Superior temporal gyrus (tissue), 1 donor: Measurements from ENCODE around the gene HIBADH.
"Not testable (repeated sequence)": the region's sequence is repeated elsewhere in the genome, so short reads cannot be mapped to it uniquely, and the experiment has no call there.

ENCODE experiments used
- DNase-seq: peaks from one replicate; pipeline ENCODE4 v3.0.0-alpha.2; 2016; ENCODE audit errors: extremely low spot score

HIBADH gene

DNA sequence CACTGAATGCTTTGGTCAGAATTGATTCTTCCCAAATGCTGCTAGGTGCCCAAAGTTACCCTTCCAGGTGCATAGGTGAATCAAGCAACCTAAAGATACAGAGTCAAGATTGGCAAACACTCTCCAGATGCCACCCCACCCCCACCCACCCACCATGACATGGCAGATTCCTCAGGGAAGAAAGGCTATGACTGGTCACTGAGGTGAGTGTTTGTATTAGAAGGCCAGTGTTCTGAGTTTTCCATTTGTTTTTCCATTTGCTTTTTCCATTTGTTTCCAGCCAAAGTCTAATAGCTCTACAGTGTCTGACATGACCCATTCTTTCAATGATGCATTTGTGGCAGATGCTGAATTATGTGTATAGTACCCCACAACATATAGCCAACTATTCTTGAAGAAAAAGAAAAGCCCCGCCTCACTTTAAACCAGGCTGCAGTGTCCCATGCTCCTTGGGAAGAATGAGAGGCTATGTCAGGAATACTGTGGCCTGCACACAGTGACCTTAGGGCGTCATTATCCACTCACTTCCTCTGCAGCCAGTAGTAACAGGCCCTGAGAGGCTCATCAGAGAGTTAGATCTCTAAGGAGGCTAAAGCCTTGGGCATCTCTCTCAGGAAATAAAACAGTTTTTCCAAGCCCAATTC, 16.1 kb upstream of the HIBADH start:
- no peak for DNase-seq

DNA sequence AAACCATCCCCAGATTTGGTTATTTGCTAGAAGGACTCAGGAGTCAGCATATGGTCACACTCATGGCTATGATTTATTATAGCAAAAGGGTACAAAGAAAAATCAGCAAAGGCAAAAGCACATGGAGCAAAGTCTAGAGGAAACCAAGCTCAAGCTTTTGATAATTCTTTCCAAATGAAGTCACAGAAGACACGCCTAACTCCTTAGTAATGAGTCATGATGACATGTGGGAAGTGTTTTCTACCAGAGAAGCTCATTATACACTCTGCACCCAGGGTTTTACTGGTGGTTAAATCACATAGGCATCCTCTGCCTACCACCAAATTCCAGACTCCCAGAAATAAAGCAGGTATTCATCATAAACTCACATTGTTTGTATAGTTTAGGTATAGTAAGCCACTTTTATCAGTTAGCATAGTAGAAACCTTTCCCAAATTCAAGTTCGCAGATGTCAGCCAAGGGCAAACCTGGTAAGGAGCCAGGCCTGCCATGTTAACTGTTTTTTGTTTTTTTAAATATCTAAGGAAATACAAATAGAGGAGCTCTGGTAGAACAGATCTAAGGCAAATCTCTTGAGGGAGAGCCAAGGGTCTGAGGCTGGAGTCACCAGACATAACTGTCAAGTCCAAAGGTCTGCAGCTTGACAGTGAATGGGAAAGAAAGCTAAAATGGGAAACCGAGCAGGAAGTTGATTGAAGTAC, 15.4 kb upstream of the HIBADH start:
- DNase-seq = no peak

DNA sequence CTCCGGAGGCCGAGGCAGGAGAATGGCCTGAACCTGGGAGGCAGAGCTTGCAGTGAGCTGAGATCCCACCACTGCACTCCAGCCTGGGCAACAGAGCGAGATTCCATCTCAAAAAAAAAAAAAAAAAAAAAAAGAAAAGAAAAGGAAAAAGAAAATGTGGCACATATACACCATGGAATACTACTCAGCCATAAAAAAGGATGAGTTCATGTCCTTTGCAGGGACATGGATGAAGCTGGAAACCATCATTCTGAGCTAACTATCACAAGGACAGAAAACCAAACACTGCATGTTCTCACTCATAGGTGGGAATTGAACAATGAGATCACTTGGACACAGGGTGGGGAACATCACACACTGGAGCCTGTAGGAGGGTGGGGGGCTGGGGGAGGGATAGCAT, 11.4 kb upstream of the HIBADH start:
- not testable (repeated sequence) for DNase-seq

DNA sequence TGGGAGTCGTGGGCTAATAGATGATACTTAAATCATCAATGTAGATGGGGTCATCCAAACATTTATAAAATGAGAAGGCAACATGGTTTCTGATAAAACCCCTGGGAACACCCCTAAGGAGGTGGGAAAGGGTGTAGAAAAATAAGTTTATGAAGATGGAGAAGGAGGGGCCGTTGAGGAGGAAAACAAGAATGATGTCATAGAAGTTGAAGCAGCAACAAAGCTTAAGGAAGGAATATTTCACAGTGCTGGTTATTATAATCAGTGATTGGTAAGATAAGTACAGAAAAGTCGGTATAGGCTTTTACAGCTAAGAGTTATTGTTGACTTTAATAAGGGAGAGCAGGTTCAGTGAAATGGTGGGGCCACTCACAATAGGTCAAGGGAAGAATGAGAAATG, 9.0 kb upstream of the HIBADH start:
- no peak for DNase-seq

DNA sequence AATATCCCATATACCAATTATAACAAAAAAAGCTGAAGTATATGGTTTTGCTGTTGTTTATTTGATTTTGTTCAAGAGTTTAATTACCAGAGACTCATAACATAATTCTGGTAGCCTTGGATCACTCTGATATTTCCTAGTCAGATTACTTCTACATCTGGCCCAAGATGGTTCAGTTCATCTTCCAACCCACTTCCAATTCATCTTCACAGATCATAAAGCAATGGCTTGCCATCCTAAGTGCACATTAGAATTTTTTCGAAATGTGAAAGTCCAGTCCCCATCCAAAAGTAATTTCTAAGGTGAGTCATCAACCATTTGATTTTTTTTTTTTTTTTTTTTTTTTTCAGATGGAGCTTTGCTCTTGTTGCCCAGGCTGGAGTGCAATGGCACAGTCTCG, 8.0 kb upstream of the HIBADH start:
- no peak for DNase-seq

DNA sequence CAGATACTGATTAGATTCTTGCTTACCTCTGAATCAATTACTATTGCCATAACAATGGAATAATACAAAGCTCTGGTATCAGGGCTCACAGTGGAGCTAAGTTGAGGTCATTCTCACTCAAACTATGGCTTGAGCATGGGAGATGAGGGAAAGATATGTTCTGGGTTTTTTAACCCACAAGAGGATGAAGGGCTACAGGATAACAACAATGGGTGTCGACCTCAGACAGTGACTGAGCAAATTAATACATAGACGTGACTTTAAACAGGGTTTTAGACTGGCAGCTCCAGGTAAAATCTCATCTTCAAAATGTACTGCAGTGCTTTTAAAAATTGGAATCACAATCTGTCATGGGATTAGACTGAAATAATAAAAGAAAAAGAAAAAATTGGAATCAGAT, 7.5 kb upstream of the HIBADH start:
- DNase-seq = no peak

DNA sequence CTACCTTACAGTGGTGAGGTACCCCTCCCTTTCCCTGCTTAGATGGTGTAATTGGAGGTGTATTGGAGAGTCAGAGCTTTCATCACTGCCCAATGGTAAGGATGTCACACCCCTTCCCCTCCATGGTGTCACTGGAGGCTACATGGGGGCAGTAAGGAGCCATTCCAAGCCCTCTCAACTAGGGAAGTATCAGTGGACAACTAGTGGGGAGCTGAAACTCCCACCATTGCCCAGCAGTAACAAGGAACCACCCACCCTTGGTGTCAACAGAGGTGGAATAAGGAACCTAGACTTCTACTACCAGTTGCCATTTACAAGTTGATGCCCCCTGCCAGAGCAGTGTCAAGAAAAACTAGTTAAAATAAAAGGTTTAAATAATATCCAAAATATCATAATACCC, 2.8 kb upstream of the HIBADH start:
- DNase-seq = no peak

DNA sequence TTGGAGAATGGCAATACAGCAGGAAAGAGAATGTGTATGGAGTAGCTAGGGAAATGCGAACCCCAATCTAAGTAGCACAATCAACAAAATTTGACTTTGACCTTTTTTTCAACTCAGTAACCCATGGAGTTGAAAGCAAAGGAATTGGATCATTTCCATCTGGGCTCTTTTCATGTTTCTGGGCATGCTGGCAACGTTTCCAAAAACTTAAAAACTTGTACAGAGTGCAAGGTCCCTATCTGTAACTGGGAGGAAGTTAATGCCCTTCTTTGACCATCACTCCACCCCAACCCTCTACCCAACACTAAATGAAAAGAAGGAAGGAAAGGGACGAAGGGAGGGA, 1.3 kb upstream of the HIBADH start:
- DNase-seq = no peak

DNA sequence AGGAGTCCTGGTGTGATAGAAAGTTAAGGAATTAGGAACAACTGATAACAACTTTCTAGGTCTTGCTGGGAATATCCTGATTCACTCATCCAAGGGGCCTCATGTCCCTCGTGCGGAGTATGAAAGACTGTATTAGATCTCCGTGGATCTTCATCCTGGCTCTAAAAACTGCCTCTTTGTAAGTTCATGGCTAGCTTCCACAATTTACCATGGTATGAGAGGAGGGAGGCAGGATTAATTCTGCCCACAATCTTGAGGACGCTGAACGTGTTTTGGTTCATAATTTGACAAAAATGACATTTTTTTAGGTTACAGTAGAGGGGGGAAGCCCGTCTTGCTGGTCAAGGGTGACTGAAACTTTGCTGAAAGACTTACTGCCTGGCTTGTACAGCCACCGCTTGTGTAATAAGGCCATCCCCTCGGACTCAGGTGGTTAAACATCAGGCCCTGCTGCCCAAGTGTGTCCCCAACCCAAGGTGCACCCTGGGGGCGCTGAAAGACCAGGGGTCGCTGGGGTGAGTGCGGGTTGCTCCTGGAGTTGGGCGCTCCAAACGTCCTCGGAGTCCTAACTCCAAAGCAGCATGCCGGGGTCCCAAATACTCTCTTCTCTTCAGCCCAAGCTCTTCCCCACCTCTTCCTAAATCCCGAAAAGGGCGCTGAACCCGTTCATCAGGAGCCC, 733 bp downstream of the HIBADH start:
- peak; percentile 50 for DNase-seq

DNA sequence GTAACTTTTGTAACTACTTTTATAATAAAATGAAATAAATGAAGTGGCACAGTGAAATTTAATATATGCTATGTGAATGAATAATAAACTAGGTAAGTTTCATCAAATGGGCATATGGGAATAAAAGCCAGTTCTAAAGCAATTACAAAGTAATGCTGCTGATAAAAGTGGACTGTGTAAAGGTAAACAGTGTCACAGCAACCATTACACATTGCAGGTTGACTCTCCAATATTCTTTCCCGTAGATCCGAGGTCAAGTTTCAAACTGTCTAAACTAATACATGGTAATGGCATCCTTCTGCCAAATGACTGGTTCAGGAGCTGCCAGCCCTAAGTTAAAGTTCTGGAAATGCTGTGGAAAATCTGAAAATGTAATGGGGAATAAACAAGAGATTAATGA, 6.0 kb downstream of the HIBADH start:
- no peak for DNase-seq

DNA sequence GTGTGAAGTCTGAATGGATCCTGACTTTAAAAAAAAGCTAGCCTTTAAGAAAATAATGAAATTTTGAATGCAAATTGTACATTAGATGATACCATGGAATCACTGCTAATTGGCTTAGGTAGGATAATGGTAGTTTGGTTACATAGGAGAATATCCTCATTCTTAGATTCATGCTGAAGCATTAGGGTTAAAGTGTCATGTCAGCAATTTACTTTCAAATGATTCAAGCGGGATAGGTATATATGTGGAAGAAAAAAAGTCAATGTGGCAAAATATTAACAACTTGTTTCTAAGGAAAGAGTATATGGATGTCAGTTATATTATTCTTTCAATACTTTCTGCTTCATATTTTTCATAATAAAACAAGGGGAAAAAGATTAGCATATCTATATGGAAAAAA, 7.5 kb downstream of the HIBADH start:
- DNase-seq = no peak

DNA sequence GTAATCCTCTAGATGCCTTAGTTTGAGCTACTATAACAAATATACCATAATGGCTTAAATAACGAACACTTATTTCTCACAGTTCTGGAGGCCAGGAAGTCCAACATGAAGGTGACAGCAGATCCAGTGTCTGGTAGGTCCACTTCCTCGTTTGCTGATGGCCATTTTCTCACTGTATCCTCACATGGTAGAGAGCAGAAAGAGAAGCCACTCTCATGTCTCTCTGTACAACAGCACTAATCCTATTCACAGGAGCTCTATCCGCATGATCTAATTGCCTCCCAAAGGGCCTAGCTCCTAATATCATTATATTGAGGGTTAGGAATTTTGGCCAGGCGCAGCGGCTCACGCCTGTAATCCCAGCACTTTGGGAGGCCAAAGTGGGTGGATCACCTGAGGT, 10.2 kb downstream of the HIBADH start:
- no peak for DNase-seq

DNA sequence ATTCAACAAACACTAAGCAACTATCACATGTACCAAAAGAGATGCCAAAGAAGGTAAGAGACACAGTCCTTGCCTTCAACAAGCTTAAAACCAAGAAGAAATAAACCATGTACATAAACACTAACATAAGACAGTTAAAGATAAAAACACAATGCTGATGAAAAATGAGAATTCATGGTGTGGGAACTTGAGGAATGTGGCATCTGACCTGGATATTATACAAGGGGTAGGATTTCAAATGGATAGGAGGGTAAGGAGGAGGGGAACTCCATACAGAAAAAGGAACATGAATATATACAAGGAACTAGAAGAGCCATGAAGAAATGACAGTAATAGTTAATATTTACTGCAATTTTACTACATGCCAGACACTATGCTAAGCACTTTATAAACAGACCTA, 11.0 kb downstream of the HIBADH start:
- no peak for DNase-seq

DNA sequence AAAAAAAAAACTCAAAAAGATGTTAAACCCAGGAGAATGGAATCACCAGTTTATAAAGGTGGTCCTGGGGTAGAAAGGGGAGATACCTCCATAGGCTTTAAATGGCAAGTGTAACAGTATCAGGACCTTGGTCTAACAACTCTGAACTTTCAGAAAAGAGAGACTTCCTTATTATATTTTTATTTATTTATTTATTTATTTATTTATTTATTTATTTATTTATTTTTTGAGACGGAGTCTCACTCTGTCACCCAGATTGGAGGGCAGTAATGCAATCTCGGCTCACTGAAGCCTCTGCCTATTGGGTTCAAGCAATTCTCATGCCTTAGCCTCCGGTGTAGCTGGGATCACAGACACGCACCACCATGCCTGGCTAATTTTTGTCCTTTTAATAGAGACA, 12.4 kb downstream of the HIBADH start:
- DNase-seq = no peak

DNA sequence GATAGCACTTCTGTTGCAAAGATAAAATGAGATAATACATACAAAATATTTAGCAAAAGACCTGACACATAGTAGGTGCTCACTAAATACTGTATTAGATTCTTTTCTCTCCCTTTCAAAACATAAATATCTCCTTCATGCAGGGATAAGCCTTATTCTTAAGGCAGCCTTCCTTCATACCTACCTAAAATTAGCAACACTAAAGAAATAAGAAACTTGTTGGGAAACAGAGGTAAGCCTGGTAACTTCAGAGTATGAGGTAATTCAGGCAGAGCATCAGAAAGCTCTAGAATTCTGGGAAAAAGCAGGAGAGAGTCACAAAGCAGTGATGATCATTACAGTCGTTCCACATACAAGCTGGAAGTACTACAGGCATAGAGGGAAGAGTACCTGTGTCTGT, 15.2 kb downstream of the HIBADH start:
- no peak for DNase-seq

DNA sequence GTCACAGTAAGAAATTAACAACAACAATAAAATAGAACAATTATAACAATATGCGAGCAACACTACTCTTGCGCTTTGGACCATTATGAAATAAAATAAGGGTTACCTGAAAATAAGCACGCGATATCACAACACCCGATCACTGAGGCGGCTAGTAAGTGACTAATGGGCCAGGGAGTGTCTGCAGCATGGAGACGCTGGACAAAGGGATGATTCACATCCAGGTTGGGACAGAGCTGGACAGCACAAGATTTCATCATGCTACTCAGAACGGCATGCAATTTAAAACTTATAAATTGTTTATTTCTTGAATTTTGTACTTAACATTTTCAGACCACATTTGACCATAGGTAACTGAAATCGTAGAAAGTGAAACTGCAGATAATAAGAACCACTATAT, 15.6 kb downstream of the HIBADH start:
- no peak for DNase-seq

DNA sequence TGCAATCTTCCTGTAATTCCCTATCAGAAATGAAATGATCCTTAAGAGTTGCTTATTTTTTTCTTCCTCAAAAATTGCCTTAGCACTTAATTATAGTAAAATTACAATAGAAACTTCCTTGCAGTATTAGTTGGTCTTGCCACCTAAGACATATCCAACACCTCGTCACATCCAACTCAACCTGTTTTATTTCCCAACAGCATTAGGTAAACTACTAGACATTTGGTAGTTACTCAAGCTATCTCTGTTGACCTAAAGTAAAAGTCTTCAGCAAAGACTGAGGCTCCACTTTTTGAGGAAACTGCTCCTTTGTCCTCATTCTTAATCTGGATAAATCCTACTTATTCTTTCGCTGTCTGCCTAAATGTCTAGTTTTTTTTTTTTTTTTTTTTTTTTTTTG, 20.4 kb downstream of the HIBADH start:
- DNase-seq = no peak

DNA sequence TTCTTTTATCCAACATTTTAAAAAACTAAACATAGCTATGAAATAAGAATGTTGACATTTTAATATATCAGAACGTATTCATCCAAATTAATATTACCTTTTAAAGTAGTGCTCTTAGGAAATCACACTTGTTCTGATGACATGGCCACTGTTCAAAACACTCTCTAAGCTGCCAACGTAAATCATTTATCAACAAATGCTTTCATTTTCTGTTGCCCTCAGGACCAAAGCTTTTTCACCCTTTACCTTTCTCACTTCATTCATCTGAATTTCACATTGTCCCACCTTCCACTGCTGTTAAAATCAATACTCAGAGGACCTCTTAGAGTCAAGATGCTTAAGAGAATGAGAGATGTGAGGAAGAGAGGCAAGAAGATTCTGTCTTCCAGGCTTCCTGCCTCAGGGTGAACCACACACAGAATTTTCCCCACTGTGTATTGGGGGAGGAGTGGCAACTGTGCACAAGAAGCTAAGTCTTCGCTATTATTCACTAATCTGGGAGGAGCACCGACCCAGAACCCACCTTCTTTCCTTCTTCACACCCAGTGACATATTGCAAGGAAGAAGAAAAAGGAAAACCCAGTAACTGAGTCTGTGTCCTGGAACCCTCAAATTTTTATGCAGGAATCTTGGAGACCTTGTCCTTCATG, 21.0 kb downstream of the HIBADH start:
- DNase-seq = no peak

DNA sequence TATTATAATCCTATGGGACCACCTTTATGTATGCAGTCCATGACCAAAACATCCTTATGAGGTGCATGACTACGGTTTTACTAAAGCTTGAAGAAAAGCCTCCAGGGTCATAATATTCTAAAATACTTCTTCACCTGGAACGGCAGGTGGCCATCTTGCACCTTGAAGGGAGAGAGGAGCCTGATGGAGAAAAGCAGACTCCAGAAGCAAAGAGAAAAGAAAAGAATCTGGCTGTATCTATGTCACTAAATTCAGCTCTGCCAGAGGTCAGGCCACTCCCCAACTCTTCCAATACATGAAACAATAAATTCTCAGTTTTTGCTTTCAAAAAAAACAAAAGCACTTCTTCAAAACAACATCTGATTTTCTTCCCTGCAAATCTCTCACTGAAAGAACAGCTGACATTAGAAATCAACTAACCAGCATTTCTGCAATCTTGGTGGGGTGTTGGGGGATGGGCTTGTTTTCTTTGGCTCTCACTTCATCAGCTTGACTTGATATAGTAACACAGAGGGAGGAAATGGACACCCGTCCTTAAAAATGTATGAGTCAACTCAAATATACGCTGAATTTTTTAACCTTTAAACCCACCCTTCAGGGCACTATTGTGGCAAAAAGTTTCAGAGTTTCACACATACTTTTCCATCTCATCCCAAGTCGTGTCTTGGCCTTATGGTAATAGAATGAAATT, 21.7 kb downstream of the HIBADH start:
- DNase-seq = no peak

DNA sequence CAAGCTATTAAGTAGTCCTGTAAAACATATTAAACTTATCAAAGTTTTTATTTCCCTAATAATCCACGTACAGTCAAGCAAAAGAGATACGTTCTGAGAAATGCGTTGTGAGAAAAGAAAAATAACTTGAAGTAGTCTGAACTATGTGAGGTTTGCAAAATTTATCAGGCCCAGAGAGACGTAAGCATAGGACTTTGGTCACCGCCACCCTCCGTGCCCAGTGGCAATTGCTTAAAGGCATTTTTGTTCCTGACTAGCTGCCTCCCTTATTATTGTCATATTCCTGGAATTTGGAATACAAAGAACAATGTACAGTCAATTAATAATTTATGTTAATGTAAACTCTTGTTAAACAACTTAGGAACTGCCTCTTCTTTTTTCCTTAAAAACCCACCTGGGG, 22.8 kb downstream of the HIBADH start:
- DNase-seq = no peak

DNA sequence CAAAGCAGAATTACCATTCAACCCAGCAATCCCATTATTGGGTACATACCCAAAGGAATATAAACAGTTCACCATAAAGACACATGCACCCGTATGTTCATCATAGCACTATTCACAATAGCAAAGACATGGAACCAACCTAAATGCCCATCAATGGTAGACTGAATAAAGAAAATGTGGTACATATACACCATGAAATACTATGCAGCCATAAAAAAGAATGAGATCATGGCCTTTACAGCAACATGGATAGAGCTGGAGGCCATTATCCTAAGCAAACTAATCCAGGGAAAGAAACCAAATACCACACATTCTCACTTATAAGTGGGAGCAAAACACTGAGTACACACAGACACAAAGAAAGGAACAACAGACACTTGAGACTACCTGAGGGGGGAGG, 23.6 kb downstream of the HIBADH start:
- DNase-seq = not testable (repeated sequence)

DNA sequence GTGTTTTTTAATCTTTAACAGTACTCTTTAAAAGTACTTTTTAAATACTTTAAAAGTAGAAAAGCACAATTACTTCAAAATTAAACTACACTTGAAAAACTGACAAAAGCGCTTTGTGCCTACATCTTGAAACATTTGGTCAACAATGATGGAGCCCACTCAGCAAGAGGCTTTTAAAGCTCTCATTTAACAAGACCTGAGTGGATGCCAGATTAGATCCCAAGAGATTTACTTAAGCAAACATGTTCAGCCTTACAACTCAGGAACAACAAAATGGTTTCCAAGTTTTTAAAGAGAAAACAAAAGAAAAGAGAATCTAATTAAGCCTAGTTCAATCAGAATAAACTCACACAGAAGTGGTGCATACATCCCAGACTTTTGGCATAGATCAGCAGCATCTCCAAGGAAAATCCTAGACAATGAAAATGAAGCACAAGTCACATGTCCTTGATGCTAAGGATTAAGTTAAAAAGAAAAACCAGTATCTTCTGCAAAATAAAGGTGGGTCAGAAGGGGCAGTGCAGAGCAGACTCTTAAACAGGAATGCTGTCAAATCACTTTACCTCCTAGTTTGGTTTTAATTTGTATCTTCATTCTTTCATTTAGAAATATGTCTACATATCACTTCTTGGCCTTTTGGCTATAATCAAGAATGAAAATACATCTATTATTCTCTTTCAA, 26.2 kb downstream of the HIBADH start:
- DNase-seq = no peak
